ENCODE results near the gene CDK14. TPM values are rescaled to one million over a fixed set of nuclear protein-coding genes. Genes with fewer than 3 reads are reported as not detected.

Gene CDK14
- total RNA-seq, 1 donor: 44.8 TPM

DNA sequence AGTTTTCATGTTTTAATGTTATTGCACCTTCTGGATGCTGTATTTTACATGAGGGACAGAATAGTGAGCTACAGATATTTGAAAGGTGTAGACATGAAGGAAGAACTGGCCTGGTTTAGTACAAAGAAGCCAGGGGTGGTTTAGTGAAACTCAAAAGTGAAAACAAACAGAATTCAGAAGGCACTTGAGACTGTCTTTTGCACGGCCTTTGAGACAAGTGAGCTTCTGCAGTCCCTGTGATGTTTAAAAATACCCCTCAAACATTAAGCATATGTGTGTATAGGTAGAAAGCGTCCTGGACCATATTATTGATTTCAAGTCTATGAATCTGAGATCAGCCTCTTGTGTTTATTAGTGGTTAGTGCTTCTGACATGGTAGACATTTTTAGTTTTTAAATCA lies 118.9 kb downstream of the CDK14 start:
- TF ChIP-seq, protein P1, sequence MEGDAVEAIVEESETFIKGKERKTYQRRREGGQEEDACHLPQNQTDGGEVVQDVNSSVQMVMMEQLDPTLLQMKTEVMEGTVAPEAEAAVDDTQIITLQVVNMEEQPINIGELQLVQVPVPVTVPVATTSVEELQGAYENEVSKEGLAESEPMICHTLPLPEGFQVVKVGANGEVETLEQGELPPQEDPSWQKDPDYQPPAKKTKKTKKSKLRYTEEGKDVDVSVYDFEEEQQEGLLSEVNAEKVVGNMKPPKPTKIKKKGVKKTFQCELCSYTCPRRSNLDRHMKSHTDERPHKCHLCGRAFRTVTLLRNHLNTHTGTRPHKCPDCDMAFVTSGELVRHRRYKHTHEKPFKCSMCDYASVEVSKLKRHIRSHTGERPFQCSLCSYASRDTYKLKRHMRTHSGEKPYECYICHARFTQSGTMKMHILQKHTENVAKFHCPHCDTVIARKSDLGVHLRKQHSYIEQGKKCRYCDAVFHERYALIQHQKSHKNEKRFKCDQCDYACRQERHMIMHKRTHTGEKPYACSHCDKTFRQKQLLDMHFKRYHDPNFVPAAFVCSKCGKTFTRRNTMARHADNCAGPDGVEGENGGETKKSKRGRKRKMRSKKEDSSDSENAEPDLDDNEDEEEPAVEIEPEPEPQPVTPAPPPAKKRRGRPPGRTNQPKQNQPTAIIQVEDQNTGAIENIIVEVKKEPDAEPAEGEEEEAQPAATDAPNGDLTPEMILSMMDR (IDR thresholded peaks at IDR 0.05; ENCODE audit: insufficient read depth, low read length): no peak
- no peak overlapping the region for H3K4me3 ChIP-seq (ENCODE audit: low read depth, low read length)
- no peak for DNase-seq (ENCODE audit: low read depth)

DNA sequence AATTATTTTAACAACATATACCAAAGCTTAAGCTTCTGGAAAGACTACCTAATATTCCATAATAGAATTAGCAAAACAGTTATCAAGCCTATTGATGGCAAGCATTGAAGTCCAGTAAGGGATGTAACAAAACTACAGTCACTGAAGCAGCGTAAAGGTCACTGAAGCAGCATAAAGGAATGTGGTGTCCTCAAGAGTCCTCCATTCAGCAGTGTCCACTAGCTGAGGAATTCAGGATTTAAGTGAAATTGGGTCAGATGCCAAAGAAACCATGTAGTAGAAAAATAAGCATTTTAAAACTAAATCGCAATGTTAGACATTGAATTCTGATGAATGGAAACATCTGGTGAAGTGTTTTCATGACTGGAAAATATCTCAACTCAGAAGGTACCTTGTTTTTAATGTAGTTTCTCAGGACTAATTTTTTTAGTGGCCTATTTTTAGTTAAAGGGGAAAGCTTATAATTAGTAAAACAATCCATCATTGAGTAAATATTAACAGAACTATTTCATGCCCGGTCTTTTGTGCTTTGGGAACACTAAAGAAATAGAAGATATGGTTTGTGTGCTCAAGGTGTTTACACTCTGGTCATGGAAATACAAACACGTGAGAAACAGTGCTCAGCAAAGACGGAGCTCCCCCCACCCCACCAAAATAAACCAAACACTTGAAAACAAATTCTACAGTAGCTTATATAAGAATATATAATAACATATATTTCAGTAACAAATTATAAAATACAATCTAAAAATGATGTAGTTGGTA lies 121.4 kb downstream of the CDK14 start:
- DNase-seq (ENCODE audit: low read depth): peak; percentile 23
- TF ChIP-seq, protein P1 (IDR thresholded peaks at IDR 0.05; ENCODE audit: insufficient read depth, low read length): no peak
- no peak overlapping the region for H3K4me3 ChIP-seq (ENCODE audit: low read depth, low read length)

DNA sequence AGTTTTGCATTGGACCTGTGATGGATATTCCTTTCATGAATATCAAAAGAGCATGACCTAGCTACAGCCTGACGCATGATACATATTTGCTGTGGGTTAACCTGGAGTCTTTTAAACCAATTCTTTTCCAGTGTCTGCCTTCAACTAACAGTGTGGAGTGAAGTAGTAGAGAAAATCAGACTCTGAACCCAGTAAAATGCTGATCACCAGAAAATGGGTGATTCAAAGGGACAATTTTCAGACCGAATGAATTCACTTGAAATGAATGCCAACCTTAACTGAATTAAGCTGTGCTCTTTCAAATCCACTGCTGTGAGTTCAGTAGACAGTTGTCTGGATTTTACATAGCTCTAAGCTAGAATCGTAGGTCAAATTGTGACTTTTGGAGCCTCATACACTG lies 123.0 kb downstream of the CDK14 start:
- no peak overlapping the region for H3K4me3 ChIP-seq (ENCODE audit: low read depth, low read length)
- TF ChIP-seq, protein P1 (IDR thresholded peaks at IDR 0.05; ENCODE audit: insufficient read depth, low read length): no peak
- DNase-seq (ENCODE audit: low read depth): no peak

- DNase-seq (ENCODE audit: low read depth): peak; percentile 92
- H3K4me3 ChIP-seq (ENCODE audit: low read depth, low read length): peak overlapping the region; percentile 18
- TF ChIP-seq, protein P1 (IDR thresholded peaks at IDR 0.05; ENCODE audit: insufficient read depth, low read length): no peak
Measured at GRCh38 chr7:90720984-90721760, 125.1 kb downstream of the CDK14 start.

DNA sequence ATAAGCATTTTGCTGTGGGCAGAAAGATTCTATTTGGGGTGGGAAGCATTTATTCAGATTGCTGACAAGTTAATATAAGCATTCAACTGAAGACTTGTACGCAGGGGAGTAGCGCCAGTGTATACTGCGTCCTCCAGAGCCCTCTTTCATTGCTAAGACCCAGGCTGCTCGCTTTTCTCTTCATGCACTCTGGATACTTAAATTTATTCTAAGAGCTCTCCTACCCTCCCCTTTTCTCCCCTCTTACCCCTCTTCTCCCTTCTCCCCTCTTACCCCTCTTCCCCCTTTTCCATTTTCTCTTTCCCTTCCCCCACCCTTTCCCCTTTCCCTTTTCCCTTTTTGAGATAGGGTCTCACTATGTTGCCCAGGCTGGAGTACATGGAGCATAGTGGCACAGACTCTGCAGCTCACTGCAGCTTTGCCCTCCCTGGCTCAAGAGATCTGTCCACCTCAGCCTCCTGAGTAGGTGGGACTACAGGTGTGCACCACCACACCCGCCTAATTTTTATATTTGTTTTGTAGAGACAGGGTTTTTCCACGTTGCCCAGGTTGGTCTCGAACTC lies 125.8 kb downstream of the CDK14 start:
- no peak for DNase-seq (ENCODE audit: low read depth)
- TF ChIP-seq, protein P1 (IDR thresholded peaks at IDR 0.05; ENCODE audit: insufficient read depth, low read length): no peak
- no peak overlapping the region for H3K4me3 ChIP-seq (ENCODE audit: low read depth, low read length)

DNA sequence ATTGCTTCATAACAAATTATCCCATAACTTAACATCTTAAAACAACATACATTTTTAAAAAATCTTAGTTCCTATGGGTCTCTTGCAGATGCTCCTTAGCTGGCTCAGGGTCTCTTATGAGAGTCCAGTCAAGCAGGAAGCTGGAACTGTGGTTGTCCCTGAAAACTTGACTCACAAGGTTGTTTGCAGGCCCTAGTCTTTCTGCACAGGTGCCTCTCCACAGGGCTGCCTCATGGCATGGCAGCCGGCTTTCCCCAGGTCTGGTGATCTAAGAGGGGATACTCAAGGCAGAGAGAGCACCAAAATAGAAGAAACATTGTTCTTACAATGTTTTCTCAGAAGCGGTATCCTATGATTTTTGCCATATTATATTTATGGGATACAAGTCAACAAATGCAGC lies 127.1 kb downstream of the CDK14 start:
- no peak for DNase-seq (ENCODE audit: low read depth)
- H3K4me3 ChIP-seq (ENCODE audit: low read depth, low read length): no peak overlapping the region
- TF ChIP-seq, protein P1 (IDR thresholded peaks at IDR 0.05; ENCODE audit: insufficient read depth, low read length): no peak
